HT1080 (cell line): Measurements from ENCODE around the gene COL12A1. TPM values are rescaled to one million over a fixed set of nuclear protein-coding genes. Genes with fewer than 3 reads are reported as not detected.

ENCODE experiments used
- DNase-seq: peaks from one replicate; pipeline ENCODE4 v3.0.0-alpha.2; 2015; ENCODE audit warnings: low read depth
- total RNA-seq: library from RNA; depleted of rRNA; stranded (reverse); fragments of >200 nt; shearing (Covaris generic); gene quantifications from 2 replicates; pipeline ENCODE4 v1.2.3, GENCODE V29; 2014; rRNA removed

The COL12A1 gene
- total RNA-seq, 1 experiment from 2014 or later = 9.7 TPM

- DNase-seq = no peak
Measured at GRCh38 chr6:75044846-75045245, 161.0 kb downstream of the COL12A1 start.

- no peak for DNase-seq
Measured at GRCh38 chr6:75041381-75041780, 164.5 kb downstream of the COL12A1 start.

Other genes with a start within 250 kb of the COL12A1 start
- 148 and 301 TPM in 2 replicates for gene COX7A2, start 37.7 kb upstream of the COL12A1 start, total RNA-seq
- 75.5 and 91.1 TPM in 2 replicates for gene TMEM30A, start 78.7 kb upstream of the COL12A1 start, total RNA-seq